Suprapubic skin (tissue), 4 donors: ENCODE data around the gene TAGLN3. TPM values are rescaled to one million over a fixed set of nuclear protein-coding genes. Genes with fewer than 3 reads are reported as not detected.

Source experiments
- DNase-seq, 2 donors: peaks; one replicate each; pipeline ENCODE4 v3.0.0-alpha.2; 2019; ENCODE audit warnings: low spot score in 2 of 2
- H3K27ac ChIP-seq: fragments of 200-600 bp; sonication (generic); one replicate; pipeline ENCODE4 v1.5.1; 2019
- H3K27me3 ChIP-seq: fragments of 200-600 bp; sonication (generic); one replicate; pipeline ENCODE4 v1.5.1; 2019
- H3K36me3 ChIP-seq: fragments of 200-600 bp; sonication (generic); one replicate; pipeline ENCODE4 v1.5.1; 2019
- H3K4me1 ChIP-seq: fragments of 200-600 bp; sonication (generic); one replicate; pipeline ENCODE4 v1.5.1; 2019
- H3K4me3 ChIP-seq: fragments of 200-600 bp; sonication (generic); one replicate; pipeline ENCODE4 v1.5.1; 2019; ENCODE audit warnings: mild to moderate bottlenecking
- H3K9me3 ChIP-seq: fragments of 200-600 bp; sonication (generic); one replicate; pipeline ENCODE4 v1.5.1; 2019
- CTCF ChIP-seq, 2 donors: fragments of 200-600 bp in 1 of 2; fragments of 450-650 bp in 1 of 2; sonication (generic) in 1 of 2; IDR thresholded peaks; one replicate each; pipeline ENCODE4 v1.5.1; 2016 to 2019; ENCODE audit warnings: antibody characterized with exemption in 2 of 2, mild to moderate bottlenecking in 1 of 2, moderate library complexity in 1 of 2
- EP300 ChIP-seq: sonication (generic); formaldehyde crosslinking; IDR thresholded peaks from one replicate; pipeline ENCODE4 v1.6.1; 2017; ENCODE audit warnings: antibody characterized with exemption
- POLR2A ChIP-seq, 2 donors: fragments of 450-650 bp; IDR thresholded peaks; one replicate each; pipeline ENCODE4 v1.6.1; 2017; ENCODE audit warnings: antibody characterized with exemption in 2 of 2, mild to moderate bottlenecking in 2 of 2, moderate library complexity in 2 of 2
- POLR2AphosphoS5 ChIP-seq, 3 donors: sonication (generic); formaldehyde crosslinking; IDR thresholded peaks; one replicate each; pipeline ENCODE4 v1.6.1; 2017; ENCODE audit warnings: antibody characterized with exemption in 3 of 3
- WGBS: methylation state at CpG from one replicate; pipeline ENCODE4 v1.1.5; 2018; 5-methylcytosine and 5-hydroxymethylcytosine counted together
- total RNA-seq, 4 donors: library from RNA; depleted of rRNA; stranded (reverse); fragments of >200 nt; gene quantifications; one replicate each; pipeline ENCODE4 v1.1.0, GENCODE V29; 2016

Gene TAGLN3
- under 1 TPM in 2 of 4 donors, not detected in 2; 0.60 to 0.98 TPM for total RNA-seq

GRCh38 chr3:111998636-111999483 is at the start of gene TAGLN3:
TAGLN3 (plus strand) TSS chr3:111998922; CDS start chr3:111999423, 501 bp downstream.
- H3K4me3 ChIP-seq: peak within 1 kb of the TSS; percentile 49
- no peak for DNase-seq
- TF ChIP-seq POLR2A (IDR thresholded peaks at IDR 0.05) (no peak), EP300 (no peak)
- no peak within 1 kb of the TSS for H3K27ac ChIP-seq
- peaks cover 3% of the 10 kb centered on the region for H3K27me3 ChIP-seq
- peaks cover 11% of the 10 kb centered on the region for H3K4me1 ChIP-seq
- H3K9me3 ChIP-seq: no peaks in the 10 kb centered on the region
- H3K36me3 ChIP-seq: no peaks in the 10 kb centered on the region
- 8% methylated on average over 29 of the region's 30 CpGs for WGBS

DNA sequence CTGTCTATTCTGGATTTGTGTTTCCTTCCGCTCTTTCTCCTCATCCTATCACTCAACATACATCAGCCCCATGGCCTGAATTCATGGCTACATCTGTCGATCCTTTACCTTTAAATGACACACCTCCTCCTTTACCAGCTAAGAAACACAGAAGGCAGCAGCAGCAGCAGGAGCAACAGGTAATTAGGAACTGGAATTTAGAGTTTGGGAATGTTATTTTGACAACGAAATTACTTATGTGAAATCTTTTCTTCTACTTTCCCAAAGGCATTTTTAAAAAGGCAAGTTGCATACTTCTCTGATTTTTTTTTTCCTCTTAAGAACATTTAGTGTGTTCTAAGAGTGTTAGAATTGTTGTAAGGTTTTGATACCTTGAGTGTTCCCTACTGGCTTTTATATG is 49.0 kb upstream of the TAGLN3 start:
- 78% methylated on average over 3 of the region's 3 CpGs for WGBS
- H3K9me3 ChIP-seq: no peaks in the 10 kb centered on the region
- no peak for DNase-seq
- no peak for TF ChIP-seq EP300
- H3K27me3 ChIP-seq: no peaks in the 10 kb centered on the region
- no peak overlapping the region for H3K27ac ChIP-seq
- H3K4me1 ChIP-seq: no peaks in the 10 kb centered on the region
- no peak overlapping the region for H3K4me3 ChIP-seq
- H3K36me3 ChIP-seq: peaks cover 8% of the 10 kb centered on the region

DNA sequence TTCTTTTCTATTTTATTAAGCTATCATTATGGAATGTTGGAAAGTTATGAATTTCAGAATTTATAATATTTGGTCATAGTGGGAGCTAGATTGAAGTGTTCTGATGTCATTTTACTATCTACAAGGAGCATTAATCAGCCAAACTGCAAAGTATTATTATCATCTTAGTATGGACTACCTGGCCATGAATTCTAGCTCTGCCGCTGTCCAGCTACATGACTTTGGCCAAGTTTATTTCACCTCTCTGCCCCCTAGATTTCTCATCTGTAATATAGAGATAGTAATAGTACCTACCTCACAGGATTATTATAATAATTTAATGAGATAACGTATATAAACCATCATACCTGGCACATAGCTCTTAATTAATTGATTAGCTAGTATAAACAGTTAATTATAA is 47.7 kb upstream of the TAGLN3 start:
- H3K36me3 ChIP-seq: peaks cover 8% of the 10 kb centered on the region
- H3K27me3 ChIP-seq: no peaks in the 10 kb centered on the region
- TF ChIP-seq POLR2A (IDR thresholded peaks at IDR 0.05) (no peak), POLR2AphosphoS5 (IDR thresholded peaks at IDR 0.05) (no peak), EP300 (no peak), CTCF (IDR thresholded peaks at IDR 0.05) (no peak)
- H3K4me1 ChIP-seq: no peaks in the 10 kb centered on the region
- H3K4me3 ChIP-seq: no peak overlapping the region
- DNase-seq: no peak
- H3K9me3 ChIP-seq: no peaks in the 10 kb centered on the region
- H3K27ac ChIP-seq: no peak overlapping the region
- 93% methylated on average over 2 of the region's 2 CpGs for WGBS

- Histone ChIP-seq H3K4me3 (no peak overlapping the region), H3K9me3 (no peaks in the 10 kb centered on the region)
Measured at GRCh38 chr3:111952086-111952485, 46.6 kb upstream of the TAGLN3 start.

DNA sequence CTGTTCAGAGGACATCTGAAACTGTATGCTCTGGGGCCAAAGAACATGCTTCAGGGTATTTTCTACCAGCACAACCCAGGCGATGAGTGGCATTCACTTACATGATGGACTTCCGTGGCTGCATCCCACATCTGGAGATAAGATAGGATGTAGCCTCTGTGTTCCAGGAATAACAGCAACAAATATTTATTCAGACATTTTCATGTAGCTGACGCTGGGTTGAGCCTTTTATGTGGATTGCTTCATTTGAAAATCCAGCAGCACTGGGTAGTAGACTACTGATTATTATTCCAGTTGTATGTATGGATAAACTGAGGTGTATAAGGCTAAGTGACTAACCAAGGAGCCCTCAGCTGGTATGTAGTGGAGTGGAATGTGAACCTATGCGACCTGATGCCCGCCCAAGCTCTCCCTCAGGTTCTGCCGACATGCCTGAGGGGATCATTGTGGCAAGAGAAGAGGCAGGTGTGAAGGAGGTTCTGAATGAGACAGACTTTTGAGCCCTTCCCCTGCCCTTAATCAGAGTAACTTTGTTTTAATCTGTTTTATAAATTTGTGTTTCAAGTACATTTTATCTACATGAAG is 45.8 kb upstream of the TAGLN3 start:
- TF ChIP-seq CTCF (IDR thresholded peaks at IDR 0.05) (no peak), POLR2AphosphoS5 (IDR thresholded peaks at IDR 0.05) (no peak), POLR2A (IDR thresholded peaks at IDR 0.05) (no peak), EP300 (no peak)
- Histone ChIP-seq H3K4me3 (no peak overlapping the region), H3K9me3 (no peaks in the 10 kb centered on the region), H3K4me1 (no peaks in the 10 kb centered on the region), H3K27ac (no peak overlapping the region), H3K36me3 (peaks cover 8% of the 10 kb centered on the region), H3K27me3 (no peaks in the 10 kb centered on the region)
- 89% methylated on average over 6 of the region's 6 CpGs for WGBS
- no peak for DNase-seq

More at GRCh38 chr3:111952086-111952485, 46.6 kb upstream of the TAGLN3 start:
- Histone ChIP-seq H3K27ac (no peak overlapping the region), H3K36me3 (peaks cover 8% of the 10 kb centered on the region), H3K4me1 (no peaks in the 10 kb centered on the region), H3K27me3 (no peaks in the 10 kb centered on the region)
- 97% methylated on average over 5 of the region's 5 CpGs for whole genome bisulfite sequencing
- DNase-seq: no peak
- TF ChIP-seq EP300 (no peak), CTCF (IDR thresholded peaks at IDR 0.05) (no peak), POLR2AphosphoS5 (IDR thresholded peaks at IDR 0.05) (no peak), POLR2A (IDR thresholded peaks at IDR 0.05) (no peak)

DNA sequence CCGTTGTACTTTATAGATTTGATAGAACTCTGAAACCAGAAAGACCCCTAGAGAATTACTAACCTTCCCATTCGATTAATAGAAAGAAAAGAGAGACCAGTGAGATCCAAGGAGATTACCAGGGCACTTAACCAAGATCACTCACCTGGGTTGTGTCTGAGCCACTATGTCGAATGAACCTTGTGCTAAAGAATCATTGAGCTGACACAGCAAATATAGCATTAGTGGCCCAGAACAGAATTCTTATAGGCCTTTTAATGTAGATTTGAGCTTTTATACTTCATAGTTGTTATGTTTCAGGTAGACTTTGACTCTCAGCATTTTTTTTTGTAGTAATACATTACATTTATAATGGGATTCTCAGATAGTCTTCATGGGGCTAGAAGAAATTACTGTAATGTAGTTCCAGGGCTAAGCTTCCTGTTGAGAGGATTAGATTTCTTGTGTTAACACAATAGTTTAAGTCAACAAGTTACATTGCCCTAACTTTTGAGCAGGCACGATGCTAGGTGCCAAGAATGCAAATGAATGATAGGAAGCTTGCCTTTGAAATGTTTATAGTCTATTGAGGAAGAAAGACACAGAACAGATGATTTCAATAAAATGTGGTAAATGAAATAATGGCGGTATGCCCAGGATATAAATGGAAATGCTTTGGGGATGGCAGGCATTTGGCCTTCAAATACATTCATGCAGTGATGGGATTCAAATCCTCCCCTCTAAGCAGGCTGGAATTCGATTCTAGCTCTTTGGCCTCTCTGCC is 44.3 kb upstream of the TAGLN3 start:
- Histone ChIP-seq H3K27ac (no peak overlapping the region), H3K4me3 (no peak overlapping the region), H3K36me3 (peaks cover 6% of the 10 kb centered on the region), H3K9me3 (no peaks in the 10 kb centered on the region), H3K27me3 (no peaks in the 10 kb centered on the region), H3K4me1 (no peaks in the 10 kb centered on the region)
- TF ChIP-seq POLR2AphosphoS5 (IDR thresholded peaks at IDR 0.05) (no peak), CTCF (IDR thresholded peaks at IDR 0.05) (no peak), EP300 (no peak), POLR2A (IDR thresholded peaks at IDR 0.05) (no peak)
- 55% methylated on average over 6 of the region's 6 CpGs for WGBS
- DNase-seq: no peak
